GM19395 (cell line): Measurements from ENCODE around the gene RAPGEF2.

Source experiments
- ATAC-seq: cut with Tn5 transposase; IDR thresholded peaks from one replicate; pipeline ENCODE4 v1.9.1; 2021; ENCODE audit warnings: mild to moderate bottlenecking, moderate library complexity; ENCODE audit not compliant: unreplicated experiment

Gene RAPGEF2

DNA sequence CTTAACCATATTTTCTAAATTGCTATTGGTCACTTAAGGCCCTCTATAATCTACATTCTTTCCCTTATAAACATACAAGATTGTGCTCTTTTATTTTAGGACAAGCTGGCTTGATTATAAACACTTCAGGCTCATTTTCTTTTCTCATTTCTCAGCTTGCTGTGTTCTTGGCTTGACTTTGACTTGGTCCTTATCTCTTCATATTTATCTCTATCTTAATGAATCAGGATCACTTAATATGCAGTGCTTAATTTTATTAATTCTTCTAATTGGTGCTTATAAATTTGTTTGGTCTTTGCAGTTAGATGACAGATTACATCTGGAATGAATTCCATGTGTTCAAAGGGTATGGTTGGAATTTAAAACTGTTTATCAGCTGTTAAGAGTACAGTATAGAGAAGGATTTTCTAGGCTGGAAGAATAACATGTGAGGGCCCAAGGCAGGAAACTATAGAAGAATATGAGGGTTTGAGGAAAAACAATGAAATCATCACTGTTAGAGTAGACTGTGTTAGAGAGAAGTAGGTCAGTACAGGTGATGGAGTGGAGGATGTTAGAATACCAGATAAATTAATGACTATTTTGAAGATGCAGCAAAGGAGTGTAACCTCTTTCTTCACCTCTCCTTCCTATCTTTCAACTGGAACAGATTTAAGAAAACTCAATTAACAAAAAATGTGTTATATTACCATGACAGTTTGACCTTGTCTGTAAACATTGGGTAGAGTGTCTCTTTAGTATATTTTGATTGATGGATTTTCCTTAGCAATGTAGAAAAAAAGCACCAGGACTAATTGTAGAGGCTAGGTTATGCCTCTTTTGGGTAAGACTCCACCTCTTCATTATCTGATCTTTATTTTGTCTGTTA, 169.6 kb downstream of the RAPGEF2 start:
- no peak for ATAC-seq

DNA sequence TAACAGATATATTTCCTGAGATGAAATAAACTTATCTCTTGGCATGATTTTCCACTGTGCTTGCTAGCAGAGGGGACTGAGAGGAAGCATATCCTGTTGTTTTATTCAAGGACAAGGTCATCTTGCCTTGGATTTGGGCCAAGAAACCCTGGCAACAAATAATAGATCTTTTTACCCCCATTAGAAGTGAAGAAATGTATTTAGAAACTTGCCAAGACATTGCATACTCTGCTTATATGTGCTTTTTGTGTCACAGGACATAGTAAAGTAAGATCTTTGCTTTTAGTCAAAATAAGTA, 170.2 kb downstream of the RAPGEF2 start:
- ATAC-seq, result no peak

DNA sequence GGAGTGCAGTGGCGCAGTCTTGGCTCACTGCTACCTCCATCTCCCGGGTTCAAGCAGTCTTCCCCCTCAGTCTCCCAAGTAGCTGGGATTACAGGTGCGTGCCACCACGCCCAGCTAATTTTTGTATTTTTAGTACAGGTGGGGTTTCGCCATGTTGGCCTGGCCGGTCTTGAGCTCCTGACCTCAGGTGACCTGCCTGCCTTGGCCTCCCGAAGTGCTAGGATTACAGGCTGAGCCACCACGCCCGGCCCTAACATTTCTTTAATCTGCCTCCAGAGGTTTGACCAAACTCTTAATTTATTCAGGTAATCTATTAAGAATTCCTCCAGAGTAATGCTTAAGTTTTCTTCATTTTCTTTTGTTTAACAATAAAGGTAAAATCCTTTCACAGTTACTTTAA, 171.0 kb downstream of the RAPGEF2 start:
- ATAC-seq, result no peak

DNA sequence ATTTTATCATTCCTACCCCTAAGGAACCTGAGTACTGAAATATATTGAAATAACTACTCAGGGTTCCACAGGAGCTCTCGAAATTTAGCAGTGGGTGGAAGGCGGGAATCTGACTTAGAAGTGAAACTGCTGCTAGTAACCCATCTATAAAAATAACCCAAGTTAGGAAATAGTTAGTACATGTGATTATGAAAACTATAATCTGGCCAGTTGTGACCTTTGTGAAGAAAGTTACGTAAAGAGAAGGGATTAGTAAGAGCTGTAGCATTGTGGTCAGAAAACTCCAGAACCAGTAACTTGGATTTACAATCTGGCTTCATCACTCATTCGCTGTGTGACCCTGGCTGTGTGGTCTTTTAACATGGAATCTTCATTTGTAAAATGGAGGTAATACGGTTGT, 175.5 kb downstream of the RAPGEF2 start:
- no peak for ATAC-seq

DNA sequence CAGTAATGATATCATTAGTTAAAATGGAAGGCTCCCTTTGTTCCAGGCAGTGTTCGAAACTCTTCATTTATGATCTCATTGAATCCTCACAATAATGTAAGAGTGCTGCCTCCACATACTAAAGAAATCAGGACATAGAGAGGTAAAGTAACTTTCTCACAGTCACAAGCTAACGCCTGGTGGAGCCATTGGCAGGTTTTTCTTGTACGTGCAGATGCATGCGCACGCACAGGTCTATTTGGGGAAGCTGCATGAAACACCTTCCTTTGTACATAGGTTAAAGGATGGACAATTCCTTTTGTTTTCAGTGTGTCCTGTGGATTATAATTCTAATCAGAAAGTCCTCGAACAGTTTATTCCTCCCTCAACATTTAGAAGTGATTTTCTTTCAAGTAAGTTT, 176.2 kb downstream of the RAPGEF2 start:
- no peak for ATAC-seq

DNA sequence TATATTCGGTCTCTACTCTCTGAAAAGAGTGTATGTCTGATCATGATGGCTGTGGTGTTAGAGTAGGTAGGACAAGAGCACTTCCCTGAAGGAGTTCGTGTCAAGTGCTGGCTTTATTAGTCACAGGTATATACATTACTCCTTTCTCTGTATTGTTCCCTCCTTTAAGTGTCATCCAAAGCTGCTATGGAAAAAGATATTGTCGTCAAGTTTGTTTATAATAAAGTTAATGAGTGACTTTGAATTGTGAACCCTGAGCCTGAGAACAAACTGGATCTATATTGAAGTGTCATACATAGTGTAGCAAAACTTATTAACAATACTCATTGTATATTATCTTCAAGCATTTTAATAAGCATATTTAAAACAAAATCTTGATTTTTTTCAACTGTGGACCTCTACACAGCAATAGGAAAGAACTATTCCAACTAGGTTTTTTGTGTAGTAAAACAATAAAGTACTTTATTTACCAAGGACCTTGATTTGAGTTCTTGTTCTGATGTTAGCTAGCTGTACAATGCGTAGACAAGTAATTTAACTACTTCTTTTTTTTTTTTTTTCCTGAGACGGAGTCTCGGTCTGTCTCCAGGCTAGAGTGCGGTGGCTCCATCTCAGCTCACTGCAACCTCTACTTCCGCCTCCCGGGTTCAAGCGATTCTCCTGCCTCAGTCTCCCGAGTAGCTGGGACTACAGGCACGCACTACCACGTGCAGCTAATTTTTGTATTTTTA, 177.7 kb downstream of the RAPGEF2 start:
- no peak for ATAC-seq

DNA sequence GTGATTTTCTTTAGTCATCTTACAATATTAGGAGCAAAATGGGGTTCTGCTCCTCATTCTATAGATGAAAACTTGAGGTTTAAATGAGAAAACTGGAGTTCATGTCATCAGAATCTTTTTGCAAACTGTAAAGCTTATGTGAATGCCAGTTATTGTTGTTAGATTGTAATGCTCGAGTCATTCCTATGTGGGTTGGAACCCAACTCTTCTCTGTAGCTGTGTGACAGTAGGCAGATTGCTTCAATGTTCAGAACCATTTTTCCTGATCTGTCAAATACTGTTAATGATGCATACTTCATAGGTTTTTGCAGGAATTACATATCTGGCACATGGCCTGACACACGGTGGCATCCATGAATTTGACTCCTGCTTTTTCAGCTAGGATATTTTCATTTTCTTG, 178.9 kb downstream of the RAPGEF2 start:
- ATAC-seq, result no peak

DNA sequence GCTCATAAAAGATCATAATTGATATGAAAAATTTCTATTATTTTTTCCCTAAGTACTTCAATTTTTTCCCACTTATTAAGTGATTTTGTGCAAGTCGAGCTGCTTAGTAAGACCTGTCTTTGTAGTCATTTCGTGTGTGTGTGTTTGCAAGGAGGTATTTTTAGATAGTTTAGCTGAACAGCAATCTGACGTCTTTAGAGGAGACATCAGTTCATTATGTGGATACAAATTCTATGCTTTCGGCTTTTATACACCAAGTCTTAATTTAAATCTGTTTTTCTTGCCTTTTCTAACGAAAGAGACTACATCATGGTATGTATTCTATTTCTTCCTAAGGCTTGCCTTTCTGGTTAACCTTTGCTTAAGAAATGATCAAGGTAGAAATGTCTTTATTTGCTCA, 179.4 kb downstream of the RAPGEF2 start:
- ATAC-seq, result no peak

DNA sequence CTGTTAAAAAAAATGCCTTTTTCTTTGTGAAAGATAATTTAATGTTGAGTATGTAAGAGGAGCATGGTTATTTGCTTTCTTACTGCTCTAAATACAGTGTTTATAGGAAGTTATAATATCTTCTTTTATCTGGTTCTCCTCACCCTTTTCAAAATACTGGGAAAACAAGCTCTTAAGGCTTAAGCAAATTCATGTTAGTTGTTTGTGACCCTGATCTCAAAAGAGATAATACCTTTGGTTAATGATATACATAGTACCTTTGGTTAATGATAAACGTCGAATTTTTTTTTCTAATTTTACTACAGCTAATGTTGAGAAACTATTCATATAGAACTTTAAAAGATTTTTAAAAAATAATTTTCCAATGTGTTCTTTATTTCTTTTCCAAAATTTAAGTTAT, 180.1 kb downstream of the RAPGEF2 start:
- no peak for ATAC-seq

DNA sequence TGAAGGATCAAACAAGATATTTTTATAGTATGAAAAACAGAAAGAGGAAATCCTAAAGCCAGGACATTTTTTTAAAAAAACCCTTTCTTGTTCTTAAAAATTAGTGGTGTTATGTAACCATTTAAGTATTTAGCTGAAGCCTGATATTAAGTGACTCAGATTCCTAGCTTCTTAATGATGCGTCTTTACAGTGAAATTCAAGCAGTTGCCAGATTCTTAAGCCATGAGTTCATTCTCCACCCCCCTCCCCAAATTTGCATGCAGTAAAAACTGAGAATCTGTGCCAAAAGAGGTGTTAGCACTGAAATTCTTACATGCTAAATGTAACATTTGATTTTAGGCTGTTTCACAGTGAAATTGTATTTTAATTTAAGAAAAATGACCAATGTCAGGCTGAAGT, 180.8 kb downstream of the RAPGEF2 start:
- no peak for ATAC-seq

DNA sequence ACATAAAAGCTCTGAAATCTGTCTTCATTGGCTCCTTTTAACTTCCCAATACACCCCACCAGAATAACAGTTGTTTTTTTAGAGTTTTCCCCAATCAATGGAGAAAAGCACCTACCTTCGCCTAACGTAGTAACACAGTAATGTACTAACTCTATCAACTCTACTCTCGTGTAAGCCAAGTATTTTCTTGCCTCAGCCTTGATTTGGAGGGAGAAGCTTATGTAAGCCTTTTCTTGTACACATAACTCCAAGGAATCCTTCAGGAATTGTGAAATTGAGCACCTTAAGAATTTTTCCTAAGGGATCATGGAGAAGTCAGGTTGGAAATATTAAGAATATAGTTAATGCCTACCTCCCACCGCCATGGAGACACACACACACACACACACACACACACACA, 181.2 kb downstream of the RAPGEF2 start:
- ATAC-seq, result no peak

DNA sequence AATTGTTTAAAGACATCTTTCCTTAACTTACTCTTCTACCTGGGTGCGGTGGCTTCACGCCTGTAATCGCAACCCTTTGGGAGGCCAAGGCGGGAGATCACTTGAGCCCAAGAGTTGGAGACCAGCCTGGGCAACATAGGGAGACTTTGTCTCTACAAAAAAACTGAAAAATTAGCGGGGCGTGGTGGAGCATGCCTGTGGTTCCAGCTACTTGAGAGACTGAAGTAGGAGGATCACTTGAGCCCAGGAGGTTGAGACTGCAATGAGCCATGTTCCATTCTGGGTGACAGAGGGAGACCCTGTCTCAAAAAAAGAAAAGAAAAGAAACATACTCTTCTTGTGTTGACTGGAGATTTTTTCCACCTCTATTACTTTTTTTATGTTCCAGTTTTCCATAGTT, 181.9 kb downstream of the RAPGEF2 start:
- no peak for ATAC-seq

DNA sequence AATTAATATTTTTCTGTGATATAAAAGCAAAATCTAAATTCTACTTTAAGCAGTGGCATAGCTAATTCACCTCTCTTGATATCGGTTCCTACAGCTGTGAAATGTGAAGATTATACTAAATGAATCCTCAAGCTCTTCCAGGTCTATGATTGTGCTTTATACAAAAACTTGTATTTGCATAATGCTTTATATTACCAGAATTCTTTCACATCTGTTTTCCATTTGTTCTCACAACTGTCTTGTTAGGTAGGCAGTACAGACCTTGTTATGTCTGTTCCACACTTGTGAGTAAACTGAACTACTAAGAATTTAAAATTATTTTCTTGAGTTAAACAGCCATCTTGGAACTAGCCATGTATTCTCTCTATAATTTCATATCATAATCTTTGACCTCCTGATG, 184.9 kb downstream of the RAPGEF2 start:
- no peak for ATAC-seq

DNA sequence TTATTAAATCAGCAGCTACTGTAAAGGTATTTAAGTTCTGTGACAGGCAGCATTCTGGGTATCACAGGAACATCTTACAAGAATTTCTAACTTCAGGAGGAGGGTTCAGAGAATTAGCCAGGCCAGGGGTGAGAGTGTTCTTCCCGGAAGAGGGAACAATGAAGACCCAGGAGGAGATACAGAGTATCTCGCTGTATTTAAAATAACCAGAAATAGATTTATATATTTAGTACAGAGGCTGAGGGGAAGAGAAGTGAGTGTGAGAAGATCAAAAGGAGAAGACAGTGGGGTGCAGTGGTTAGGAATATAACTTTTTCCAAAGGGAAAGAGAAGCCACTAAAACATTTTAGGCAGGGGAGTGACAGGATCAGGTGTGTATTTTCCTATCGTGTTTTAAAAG, 186.8 kb downstream of the RAPGEF2 start:
- no peak for ATAC-seq

DNA sequence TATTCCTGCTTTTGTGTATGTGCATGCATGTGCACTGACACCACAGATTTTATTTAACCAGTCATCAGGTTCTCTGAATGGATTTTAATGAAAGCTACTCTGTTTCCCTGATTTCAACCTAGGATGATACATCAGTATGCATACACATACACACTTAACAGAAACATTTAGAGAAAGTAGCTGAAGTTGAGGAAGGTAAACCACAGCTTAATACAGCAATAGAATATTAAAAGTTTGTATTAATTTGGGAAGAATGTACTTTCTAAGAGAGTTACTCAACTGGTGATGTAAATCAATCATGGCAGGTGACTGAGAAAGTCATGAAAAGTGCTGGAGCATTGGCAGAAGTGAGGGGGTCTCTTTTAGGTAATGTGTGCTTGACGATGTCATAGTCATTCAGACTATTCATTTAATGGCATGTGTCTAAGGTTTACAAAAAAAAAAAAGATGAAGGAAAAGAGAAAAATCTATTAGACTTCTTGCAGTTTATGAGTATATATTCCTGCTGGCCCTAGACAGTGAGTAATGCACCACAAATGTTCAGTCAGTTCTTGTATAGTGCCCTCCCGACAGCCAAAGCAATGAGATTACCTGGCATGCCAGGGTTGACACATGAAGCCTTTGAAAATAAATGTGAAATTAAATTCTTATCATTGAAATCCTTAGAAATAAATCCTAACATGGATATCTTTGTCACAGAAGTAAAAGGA, 187.6 kb downstream of the RAPGEF2 start:
- no peak for ATAC-seq

DNA sequence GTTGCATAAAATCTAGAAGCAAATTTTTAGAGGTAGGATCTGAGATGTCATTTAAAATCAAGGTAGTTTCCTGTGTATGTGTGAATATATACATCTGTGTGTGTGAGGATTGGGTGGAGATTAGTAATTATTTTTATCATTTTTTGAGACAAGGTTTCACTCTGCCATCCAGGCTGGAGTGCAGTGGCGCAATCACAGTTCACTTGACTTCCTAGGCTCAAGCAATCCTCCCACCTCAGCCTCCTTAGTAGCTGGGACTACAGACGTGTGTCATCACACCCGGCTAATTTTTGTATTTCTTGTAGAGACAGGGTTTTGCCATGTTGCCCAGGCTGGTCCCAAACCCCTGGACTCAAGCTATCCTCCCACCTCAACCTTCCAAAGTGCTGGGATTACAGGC, 188.3 kb downstream of the RAPGEF2 start:
- no peak for ATAC-seq

DNA sequence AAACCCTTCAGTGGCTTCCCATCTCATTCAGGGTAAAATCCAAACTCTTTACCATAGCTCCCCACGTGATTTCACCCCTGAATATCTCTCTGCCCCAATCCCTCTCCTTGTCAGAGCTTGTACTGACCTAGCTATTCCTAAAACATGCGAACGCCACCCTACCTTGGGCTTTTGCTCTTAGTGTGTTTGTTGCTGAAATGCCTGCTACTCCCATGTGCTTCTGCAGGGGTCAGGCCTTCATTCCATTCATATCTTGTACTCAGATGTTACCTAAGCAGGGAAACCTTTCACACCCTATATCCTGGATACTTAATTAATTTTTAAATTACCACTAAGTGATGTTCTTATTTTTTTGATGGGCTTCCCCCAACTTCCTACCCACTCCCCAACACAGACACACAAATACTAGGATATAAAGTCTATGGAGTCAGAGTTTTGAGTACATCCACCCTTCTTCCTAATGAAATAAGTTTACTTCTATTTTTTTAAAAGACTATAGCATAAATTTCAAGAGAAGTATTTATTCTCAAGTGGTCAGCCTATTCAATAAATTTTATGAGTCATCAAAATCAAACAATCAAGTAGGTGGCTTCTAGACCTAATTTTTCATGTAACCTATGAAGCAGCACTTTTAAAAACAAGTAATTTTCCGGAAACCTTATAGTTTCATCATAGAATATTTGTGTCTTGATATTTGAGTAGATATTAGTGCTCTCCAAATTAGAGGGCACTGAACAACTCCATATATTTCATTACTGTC, 189.4 kb downstream of the RAPGEF2 start:
- no peak for ATAC-seq

DNA sequence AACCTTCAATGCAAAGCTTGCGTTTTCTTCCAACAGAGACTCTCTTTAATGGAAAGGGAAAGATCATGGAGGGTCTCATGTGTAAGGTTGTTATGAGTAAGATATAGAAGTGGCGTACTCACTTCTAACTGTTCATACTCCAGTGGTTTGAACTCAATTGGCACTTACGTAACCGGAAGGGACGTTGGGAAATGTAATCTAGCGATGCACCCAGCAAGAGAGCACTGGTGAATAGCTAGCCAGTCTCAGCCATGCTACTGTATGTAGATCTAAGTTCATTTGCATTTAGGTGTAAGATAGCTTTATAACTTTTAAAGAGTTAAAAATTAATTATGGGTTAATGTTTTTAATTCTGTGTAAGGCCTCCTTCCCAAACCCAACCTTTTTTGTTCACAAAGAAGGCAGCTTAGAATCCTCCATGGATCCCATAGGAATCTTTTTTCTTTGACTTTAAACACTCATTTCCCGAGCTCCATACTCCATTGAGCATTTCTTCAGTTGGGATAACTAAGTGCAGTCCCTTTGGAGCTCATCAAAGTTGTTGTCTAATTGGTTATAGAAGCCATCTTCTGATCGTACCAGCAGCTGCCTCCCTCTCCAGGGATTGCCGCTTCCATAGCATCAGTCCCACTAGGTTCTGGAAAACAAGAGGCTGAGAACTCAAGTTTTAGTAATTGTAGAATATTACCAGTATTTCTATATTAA, 191.1 kb downstream of the RAPGEF2 start:
- no peak for ATAC-seq

DNA sequence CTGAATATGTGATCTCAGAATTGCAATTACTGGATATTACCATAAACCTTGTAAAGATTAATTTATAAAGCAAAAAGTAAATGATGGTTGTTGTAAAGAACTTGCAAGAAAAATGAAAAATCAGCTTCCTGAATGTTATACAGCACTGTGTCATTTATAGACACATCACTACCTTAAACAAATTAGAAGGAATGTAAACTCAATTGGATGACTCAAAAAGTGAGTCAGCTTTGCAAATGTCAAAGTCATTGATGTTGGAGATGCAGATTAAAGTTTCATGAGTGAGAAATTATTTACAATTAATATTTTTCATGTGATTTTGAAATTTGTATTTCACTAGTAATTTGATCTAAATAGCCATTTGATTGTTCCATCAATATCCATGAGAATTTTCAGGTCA, 193.2 kb downstream of the RAPGEF2 start:
- no peak for ATAC-seq

DNA sequence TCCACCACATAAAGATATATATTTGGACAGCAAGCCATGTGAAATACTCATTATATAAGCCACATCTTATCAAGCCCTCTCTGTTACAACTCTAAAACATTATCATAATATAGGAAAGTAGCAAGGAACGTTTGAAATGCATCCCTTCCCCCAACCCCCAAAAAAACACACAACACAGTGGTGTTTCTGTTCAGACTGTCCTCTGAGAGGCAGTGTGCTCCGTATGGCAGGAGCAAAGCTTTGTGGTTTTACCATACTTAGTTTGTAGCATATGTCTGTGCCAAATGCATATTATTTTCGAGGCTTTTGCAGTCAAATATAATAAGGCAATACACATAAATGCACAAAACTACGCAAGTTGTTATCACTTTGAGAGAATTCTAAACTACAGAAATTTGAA, 194.2 kb downstream of the RAPGEF2 start:
- no peak for ATAC-seq

DNA sequence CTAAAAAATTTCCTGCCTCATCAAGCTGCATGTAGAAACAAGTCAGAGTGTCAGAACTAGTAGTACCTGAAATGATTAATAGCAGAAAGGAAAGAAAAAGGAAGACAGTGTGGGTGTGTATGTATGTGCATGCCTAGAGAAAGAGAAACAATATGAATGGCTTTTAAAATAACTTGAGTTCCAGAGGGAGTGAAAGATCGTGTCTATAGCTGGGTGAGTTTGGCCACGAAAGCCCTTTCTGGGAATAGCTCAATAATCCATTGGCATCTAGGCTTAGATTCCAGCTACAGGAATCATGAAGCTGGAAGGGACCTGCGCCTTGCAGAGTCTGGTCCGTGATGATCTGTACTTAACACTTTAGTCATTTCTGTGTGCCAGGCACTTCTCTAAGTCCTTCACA, 195.6 kb downstream of the RAPGEF2 start:
- peak; percentile 80 for ATAC-seq
